HG03039 (cell line): ENCODE data around the gene ALPP.
"Not testable (repeated sequence)": the region's sequence is repeated elsewhere in the genome, so short reads cannot be mapped to it uniquely, and the experiment has no call there.

Source experiments
- ATAC-seq: cut with Tn5 transposase; IDR thresholded peaks from one replicate; pipeline ENCODE4 v1.9.1; 2021; ENCODE audit warnings: mild to moderate bottlenecking, moderate library complexity; ENCODE audit not compliant: unreplicated experiment

Gene ALPP

GRCh38 chr2:232378735-232379151, at the start of gene ALPP:
TSS of gene ALPP (plus strand) at chr2:232378751. CDS start at chr2:232378803, 52 bp downstream.
- ATAC-seq: not testable (repeated sequence)

GRCh38 chr2:232329716-232330067, 48.9 kb upstream of the ALPP start:
- no peak for ATAC-seq

GRCh38 chr2:232330068-232330999, 48.2 kb upstream of the ALPP start:
- no peak for ATAC-seq

- ATAC-seq: not testable (repeated sequence)
Measured at GRCh38 chr2:232331061-232331460, 47.5 kb upstream of the ALPP start.

GRCh38 chr2:232331641-232332040, 46.9 kb upstream of the ALPP start:
- ATAC-seq: not testable (repeated sequence)

GRCh38 chr2:232332244-232332939, 46.2 kb upstream of the ALPP start:
- not testable (repeated sequence) for ATAC-seq

- no peak for ATAC-seq
Measured at GRCh38 chr2:232332940-232333259, 45.7 kb upstream of the ALPP start.

- no peak for ATAC-seq
Measured at GRCh38 chr2:232333361-232334135, 45.0 kb upstream of the ALPP start.

GRCh38 chr2:232334136-232334884, 44.2 kb upstream of the ALPP start:
- ATAC-seq: not testable (repeated sequence)

GRCh38 chr2:232334885-232335205, 43.7 kb upstream of the ALPP start:
- ATAC-seq: not testable (repeated sequence)

GRCh38 chr2:232335206-232335858, 43.2 kb upstream of the ALPP start:
- not testable (repeated sequence) for ATAC-seq

- ATAC-seq: no peak
Measured at GRCh38 chr2:232335859-232336215, 42.7 kb upstream of the ALPP start.

- no peak for ATAC-seq
Measured at GRCh38 chr2:232336241-232336736, 42.3 kb upstream of the ALPP start.

GRCh38 chr2:232336981-232337720, 41.4 kb upstream of the ALPP start:
- no peak for ATAC-seq

- not testable (repeated sequence) for ATAC-seq
Measured at GRCh38 chr2:232338094-232338758, 40.3 kb upstream of the ALPP start.

- no peak for ATAC-seq
Measured at GRCh38 chr2:232338759-232339106, 39.8 kb upstream of the ALPP start.

- no peak for ATAC-seq
Measured at GRCh38 chr2:232339121-232340081, 39.1 kb upstream of the ALPP start.
